HG03439 (cell line): ENCODE data around the gene NAB1.
"Not testable (repeated sequence)": the region's sequence is repeated elsewhere in the genome, so short reads cannot be mapped to it uniquely, and the experiment has no call there.

Experiments
- ATAC-seq: cut with Tn5 transposase; IDR thresholded peaks from one replicate; pipeline ENCODE4 v1.9.1; 2021; ENCODE audit warnings: mild to moderate bottlenecking, moderate library complexity; ENCODE audit not compliant: unreplicated experiment

NAB1 gene

DNA sequence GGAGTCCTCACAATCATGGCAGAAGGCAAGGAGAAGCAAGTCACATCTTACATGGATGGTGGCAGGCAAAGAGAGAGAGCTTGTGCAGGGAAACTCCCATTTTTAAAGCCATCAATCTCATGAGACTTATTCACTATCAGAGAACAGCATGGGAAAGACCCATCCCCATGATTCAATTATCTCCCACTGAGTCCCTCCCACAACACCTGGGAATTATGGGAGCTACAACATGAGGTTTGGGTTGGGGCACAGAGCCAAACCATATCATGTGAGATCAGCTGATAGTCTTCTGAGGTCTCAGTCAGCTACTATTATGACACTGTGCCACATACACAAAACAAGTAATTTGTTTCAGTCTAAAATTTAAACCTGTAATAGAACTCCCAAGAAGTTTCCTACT lies 59.8 kb downstream of the NAB1 start:
- ATAC-seq: not testable (repeated sequence)

DNA sequence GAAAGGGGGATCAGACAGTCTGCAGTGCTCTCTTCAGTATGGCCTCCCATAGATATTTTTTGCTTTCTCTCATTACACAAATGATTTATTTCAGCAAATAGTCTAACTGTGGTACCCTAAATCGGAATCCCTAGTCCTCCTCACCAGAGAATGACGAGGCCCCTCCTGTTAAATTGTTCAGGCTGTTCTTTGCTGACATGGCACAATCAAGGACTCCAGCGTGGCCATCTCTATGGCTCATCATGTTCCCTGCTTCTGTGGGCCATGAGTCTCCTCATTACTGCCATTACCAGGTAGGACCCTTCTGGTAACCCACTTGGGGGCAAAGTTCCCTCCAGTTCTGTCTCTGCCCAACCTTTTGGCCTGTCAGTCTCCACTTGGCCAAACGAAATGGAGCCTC lies 62.2 kb downstream of the NAB1 start:
- ATAC-seq: no peak

DNA sequence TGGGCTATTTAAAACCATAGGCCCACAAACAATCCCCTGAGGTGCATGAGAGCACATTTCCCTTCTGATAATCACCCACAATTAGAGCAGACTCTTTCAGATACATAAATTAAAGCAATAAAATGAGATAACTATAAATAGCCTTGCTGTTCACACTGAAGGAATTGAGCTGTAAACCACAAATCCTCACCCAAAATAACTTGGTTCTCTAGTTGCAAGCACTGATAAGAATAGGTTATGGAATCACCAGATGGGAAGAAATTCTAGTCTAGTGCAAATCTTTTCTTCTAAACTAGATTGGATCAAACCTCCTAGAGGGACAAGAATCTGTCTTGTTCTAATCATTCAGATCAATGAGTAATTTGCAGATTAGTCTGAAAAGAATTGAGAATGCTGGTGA lies 64.6 kb downstream of the NAB1 start:
- ATAC-seq: no peak

DNA sequence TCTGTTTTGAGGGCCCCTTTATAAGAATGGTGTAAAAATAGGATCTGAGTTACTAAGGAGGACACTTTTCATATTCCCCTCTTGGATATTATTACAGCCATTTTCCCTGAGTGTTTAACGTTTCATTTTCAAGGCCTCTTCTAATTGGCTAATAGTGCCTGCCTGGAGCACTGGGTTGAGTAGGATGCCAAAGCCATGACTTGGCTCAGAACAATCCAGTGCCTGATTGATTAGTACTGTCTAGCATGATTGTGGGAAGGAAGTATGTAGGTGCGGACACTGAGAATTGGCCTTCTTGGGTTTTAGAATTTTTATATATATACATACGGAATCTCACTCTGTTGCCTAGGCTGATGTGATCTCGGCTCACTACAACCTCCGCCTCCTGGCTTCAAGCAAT lies 66.1 kb downstream of the NAB1 start:
- ATAC-seq: no peak

DNA sequence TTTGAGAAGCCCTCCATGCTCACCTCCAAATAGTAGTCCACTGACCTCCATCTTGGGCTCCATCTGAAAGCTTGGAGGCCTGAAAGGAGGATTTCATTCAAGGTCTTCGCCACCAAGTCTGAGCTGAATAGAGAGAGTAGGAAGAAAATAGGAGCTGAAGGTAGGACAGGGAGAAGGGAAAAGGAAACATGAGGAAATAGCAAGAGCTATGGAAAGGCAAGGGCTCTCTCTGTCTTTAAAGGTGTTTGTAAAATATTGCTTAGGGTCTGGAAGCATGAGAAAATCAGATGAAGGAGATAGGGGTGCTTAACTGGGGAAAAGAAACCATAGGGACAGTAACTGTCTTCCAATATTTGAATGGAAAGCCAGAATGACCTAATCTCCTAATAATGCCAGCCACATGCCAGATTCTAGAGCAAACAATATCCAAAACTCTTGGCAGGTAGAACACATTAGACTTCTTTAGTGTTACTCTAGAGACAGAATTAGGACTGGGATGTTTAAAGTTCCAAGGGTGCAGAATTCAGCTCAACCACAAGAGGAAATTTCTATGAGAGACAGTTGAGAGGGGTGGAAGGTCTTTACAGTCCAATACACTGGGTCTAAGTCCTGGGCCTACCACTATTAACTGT lies 67.4 kb downstream of the NAB1 start:
- no peak for ATAC-seq

DNA sequence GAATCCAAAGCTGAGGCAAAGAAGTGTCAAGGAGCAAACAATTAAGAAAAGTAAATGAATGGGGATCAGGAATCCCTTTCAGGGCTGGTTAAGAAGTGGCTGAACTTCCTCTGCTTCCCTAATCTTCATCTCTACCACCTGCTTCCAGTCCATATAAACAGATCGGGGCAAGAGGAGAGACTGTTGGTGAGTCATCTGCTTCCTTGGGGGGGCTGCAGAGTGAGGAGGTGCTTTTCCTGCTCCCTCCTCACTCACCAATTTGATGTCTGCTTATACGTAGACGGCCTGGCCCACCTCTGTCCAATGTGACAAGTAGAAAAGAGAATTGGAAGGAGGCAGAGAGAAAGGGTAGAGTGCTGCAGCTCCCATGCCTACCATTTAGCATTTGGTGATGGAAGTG lies 68.4 kb downstream of the NAB1 start:
- ATAC-seq: no peak

DNA sequence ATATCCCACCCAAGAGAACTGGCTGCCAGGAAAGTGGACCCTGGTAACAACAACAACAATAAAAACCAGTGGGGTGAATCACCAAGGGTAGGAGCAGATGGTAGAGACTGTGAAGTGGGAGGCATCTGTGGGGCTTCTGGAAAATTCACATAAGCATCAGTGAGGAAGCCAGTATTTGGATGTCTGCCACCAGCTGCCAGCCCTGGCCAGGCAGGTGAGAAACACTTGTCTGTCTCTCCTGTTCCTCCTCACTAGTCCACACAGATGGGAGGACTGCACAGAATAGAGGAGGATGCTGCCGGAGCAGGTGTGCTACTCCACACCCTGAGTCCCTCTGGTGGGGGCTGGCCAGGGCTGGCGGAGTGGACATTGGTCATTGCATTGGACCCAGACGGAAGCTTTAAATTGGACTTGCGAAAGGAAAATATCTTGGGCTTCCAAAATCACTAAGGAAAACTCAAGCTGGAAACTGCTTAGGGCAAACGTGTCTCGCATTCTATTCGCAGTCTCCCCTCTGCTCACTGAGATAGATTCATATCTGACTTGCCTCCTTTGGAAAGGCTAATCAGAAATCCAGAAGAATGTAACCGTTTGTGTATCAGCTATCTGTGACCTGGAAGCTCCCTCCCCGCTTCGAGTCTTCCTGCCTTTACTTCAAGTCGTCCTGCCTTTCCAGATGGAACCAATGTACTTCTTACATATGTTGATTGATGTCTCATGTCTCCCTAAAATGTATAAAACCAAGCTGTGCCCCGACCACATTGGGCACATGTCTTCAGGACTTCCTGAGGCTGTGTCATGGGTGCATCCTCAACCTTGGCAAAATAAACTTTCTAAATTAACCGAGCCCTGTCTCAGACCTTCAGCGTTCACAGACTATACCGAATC lies 69.1 kb downstream of the NAB1 start:
- ATAC-seq: no peak

DNA sequence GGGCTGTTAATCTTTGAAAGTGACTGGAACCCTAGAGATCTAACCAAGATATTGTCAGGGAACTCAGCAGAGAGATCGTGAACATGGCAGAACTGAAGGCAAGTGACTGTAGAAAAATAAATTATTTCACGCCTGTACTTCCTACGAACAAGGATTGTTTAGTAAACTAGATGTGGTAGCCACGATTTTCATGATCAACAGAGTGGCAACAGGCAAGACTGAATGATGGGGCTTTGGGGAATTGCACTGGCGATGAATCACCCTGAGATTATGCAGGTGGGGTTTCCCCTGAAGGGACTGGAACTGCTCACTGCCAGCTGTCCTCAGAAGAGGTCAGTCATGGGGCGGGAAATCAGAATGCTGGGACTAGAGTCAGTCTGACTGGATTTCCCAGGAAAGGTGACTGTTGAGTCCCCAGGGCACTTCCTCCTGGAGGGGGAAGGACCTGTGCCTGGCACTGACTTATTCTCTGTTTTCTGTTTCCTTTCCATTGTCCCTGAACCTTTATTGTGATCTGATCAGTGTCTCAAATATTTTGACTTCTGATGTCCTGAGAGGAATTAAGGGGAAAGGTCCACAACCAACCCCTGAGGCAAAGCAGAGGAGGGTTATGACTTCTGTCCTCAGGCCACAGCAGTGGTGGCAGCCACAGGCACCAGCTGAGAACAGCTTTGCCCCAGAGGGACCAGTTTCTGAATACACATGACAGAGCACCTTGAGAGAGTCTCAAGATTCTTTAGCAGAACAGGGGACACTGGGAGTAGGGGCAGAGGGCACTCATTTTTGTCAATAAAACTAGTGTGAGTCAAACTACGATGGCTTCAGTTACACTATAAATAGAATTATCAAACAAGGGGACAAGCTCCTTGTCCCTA lies 70.0 kb downstream of the NAB1 start:
- ATAC-seq: peak; percentile 65

DNA sequence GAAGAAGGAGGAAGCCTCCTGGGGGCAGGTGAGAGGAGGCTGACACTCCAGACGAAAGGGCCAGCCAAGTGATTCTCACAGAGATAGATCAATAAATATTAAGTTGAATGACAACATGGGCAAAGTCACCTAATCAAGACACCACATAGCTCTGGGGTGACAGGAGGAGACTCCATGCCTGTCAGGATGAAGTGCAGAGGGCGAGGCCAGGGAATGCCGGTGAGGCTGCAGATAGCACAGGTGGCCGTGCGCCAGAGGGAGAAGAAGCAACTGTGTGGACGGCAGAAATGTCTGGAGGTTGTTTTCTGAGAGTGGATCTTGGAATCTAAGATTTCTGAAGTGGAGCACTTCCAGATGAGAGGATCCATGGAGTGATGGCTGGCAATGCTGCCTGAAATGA lies 71.4 kb downstream of the NAB1 start:
- ATAC-seq: no peak

DNA sequence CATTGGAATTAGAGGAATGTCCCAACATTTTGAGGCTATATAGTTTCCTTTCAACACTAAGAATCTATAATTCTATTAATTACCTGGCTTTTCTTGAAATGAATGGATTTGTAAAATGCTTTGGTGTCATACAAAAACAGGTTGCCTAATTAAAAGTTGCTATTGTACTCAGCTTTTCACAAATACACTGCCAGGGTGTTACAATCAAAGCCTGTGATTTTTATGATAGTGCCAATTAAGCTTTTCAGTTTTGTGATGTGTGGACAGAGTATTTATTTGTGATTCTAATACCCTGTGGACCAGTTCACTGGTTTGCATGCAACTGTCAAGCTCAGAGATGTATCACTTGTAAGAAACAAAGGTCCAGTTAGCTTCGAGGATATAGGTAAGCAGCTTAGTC lies 71.8 kb downstream of the NAB1 start:
- ATAC-seq: no peak

DNA sequence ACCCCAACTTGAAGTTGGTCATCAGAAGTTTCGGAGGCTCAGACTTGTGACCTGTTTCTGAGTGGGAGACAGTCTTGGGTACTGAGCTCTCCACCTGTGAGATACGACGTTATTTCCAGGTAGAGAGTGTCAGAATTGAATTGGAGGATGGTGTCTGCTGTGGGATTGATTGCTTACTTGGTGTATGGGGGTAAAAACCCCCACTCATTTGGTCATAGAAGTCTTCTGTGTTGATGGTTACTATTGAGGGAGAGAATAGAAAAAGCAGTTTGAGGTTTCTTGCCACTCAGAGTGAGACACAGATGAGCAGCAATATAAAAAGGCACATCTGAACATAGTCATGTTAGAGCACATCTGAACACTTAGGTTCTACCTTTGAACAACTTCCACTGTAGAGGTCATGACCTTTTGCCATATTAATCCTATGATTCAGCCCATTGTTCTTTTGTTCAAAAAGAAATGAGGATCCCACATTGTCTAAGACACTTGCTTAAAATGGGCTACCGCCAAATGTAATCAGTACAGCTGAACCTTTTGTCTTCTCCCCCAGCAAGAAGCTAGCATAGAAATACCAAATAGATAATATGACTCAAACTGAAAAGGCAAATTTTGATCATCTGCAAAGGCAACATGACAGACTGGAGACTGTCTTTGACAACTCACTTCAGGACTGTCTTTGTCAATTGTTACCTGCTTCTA lies 73.3 kb downstream of the NAB1 start:
- peak; percentile 69 for ATAC-seq

DNA sequence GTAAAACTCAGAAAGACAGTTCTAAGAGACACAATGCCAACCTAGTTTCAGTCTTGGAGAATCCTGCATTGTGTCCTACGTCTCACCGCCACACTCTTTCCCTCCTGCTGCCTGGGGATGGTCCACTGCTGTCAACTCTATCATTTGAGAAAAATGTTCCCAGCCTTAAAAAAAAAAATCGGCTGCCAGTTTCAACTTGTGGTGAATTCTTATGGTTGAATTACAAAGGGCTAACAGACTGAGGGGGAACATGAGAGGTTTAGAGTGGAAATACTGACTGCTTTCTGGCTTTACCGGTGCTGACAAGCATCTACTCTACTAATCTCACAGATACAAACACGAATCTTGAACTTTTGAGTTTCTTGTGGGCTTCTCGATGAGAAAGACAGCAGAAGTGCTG lies 74.0 kb downstream of the NAB1 start:
- peak; percentile 3 for ATAC-seq

DNA sequence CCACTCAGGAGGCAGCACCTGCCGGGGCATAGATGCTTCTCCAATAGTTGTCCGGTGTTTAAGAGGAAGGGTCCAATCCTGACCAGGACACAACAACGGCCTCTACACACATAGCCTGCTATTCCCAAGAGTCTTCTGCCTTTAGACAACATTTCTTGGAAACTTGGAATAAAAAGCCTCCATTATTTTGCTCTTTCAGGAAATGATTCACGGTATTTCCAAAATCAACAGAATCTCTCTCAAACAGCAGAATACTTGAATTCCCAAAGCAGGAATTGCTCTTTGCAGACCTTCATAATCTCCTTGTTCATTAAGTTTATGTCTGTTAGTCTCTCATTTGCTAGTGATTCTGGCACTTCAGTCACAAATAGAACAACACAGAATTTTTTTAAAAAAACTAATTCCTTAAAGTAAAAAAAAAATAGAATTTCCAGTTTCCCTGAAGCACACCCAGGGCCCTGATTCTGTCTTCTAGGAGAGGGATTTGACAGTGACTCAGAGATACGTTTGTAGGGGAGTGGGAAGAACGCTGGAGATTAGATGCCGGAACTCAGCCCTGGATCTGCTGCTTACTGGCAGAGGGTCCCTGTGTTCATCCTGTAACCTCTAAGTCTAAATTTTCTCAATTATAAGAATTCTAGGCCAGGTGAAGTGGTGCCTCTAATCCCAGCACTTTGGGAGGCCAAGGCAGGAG lies 74.7 kb downstream of the NAB1 start:
- no peak for ATAC-seq

DNA sequence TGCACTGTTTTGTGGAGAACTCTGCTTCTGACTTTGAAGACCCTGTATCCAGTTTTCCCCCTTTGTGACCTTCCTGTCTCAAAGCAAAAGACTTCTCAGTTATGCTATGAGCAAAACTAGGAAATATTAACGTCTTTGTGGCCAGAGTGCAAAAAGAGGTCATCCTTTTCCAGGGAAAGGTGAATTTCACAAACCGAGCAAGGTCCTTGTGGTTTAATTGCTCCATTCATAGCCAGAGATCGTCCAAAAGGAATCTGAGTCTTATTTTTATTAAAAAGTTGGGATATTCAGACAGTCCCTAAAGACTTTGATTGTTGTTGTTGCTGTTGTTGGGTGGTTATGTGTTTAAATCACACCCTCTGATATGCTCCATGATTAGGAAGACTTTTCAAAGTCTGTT lies 77.4 kb downstream of the NAB1 start:
- ATAC-seq: no peak

DNA sequence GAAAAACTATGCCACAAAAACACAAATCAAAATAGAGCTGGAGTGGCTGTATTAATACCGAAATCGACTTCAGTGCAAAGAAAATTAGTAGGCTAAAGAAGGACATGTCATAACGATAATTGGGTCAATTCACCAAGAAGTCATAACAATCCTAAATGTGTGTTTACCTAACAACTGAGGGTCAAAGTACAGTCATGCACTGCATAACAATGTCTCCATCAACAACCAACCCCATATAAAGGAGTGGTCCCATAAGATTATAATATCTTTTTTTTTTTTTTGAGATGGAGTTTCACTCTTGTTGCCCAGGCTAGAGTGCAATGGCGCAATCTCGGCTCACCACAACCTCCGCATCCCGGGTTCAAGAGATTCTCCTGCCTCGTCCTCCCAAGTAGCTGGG lies 87.5 kb downstream of the NAB1 start:
- no peak for ATAC-seq

DNA sequence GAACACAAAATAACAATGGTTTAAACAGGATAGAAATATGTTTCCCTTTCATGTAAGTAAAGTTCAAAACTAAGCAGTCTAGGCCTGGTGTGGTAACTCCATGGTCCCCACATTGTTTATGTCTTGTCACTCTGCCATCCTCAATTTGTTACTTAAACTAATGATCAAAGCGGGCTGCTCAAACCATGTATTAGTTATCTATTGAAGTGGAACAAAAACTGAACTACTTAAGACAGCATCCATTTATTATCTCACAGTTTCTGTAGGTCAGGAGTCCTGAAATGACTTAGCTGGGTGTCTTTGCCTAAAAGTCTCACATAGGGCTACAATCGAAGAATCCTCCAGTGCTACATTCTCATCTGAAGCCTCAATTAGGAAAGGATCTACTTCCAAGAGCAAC lies 91.6 kb downstream of the NAB1 start:
- no peak for ATAC-seq
